H9 (cell line): Measurements from ENCODE around the gene IMMP2L. TPM values are rescaled to one million over a fixed set of nuclear protein-coding genes. Genes with fewer than 3 reads are reported as not detected.

Experiments used
- DNase-seq: peaks from one replicate; pipeline ENCODE4 v3.0.0-alpha.2; 2017
- H2AFZ ChIP-seq: one replicate; pipeline ENCODE4 v1.6.1; 2013; ENCODE audit warnings: mild to moderate bottlenecking, low read length, control low read depth, moderate library complexity
- H2AK5ac ChIP-seq: 2 replicates; pipeline ENCODE4 v1.6.1; 2013; ENCODE audit warnings: low read length, control low read depth, mixed read lengths; ENCODE audit not compliant: insufficient read length
- H2BK120ac ChIP-seq: one replicate; pipeline ENCODE4 v1.6.1; 2013; ENCODE audit warnings: low read depth, mild to moderate bottlenecking, low read length, control low read depth, inconsistent platforms; ENCODE audit not compliant: poor library complexity, severe bottlenecking
- H2BK12ac ChIP-seq: 2 replicates; pipeline ENCODE4 v1.6.1; 2013; ENCODE audit warnings: low read length, control low read depth, mixed read lengths, low read depth; ENCODE audit not compliant: insufficient read length
- H2BK15ac ChIP-seq: 2 replicates; pipeline ENCODE4 v1.6.1; 2013; ENCODE audit warnings: low read depth, low read length, control low read depth
- H2BK20ac ChIP-seq: one replicate; pipeline ENCODE4 v1.6.1; 2013; ENCODE audit warnings: low read depth, mild to moderate bottlenecking, low read length, control low read depth, inconsistent platforms; ENCODE audit not compliant: poor library complexity, severe bottlenecking
- H2BK5ac ChIP-seq: 2 replicates; pipeline ENCODE4 v1.6.1; 2013; ENCODE audit warnings: low read length, control low read depth, mixed read lengths; ENCODE audit not compliant: insufficient read length
- H3K14ac ChIP-seq: 2 replicates; pipeline ENCODE4 v1.6.1; 2013; ENCODE audit warnings: low read length, control low read depth; ENCODE audit not compliant: insufficient read depth
- H3K18ac ChIP-seq: 2 replicates; pipeline ENCODE4 v1.6.1; 2013; ENCODE audit warnings: low read depth, mild to moderate bottlenecking, mixed read lengths, low read length, control low read depth; ENCODE audit not compliant: insufficient read length
- H3K23ac ChIP-seq: 2 replicates; pipeline ENCODE4 v1.6.1; 2013; ENCODE audit warnings: low read length, control low read depth, mixed read lengths, low read depth; ENCODE audit not compliant: insufficient read length
- H3K23me2 ChIP-seq: 2 replicates; pipeline ENCODE4 v1.6.1; 2013; ENCODE audit warnings: low read depth, mild to moderate bottlenecking, mixed read lengths, low read length, control low read depth; ENCODE audit not compliant: insufficient read length, poor library complexity, severe bottlenecking
- H3K27ac ChIP-seq: 2 replicates; pipeline ENCODE4 v1.5.1; 2013; ENCODE audit warnings: low read length, control low read depth, mixed read lengths, low read depth; ENCODE audit not compliant: insufficient read length
- H3K27me3 ChIP-seq: 2 replicates; pipeline ENCODE4 v1.6.1; 2013; ENCODE audit warnings: low read length, control low read depth, inconsistent platforms; ENCODE audit not compliant: insufficient read depth
- H3K4ac ChIP-seq: 2 replicates; pipeline ENCODE4 v1.6.1; 2013; ENCODE audit warnings: low read depth, mild to moderate bottlenecking, control low read depth, inconsistent platforms, low read length, moderate library complexity
- H3K4me1 ChIP-seq: 2 replicates; pipeline ENCODE4 v1.6.1; 2013; ENCODE audit warnings: low read length, control low read depth, inconsistent platforms; ENCODE audit not compliant: insufficient read depth
- H3K4me2 ChIP-seq: 2 replicates; pipeline ENCODE4 v1.6.1; 2013; ENCODE audit warnings: low read length, control low read depth, mixed read lengths; ENCODE audit not compliant: insufficient read length, insufficient read depth
- H3K56ac ChIP-seq: 2 replicates; pipeline ENCODE4 v1.6.1; 2013; ENCODE audit warnings: low read depth, mild to moderate bottlenecking, mixed read lengths, low read length, control low read depth; ENCODE audit not compliant: insufficient read length
- H3K79me1 ChIP-seq: 2 replicates; pipeline ENCODE4 v1.6.1; 2013; ENCODE audit warnings: low read depth, mild to moderate bottlenecking, moderate library complexity, low read length, control low read depth, inconsistent platforms; ENCODE audit not compliant: insufficient read depth, poor library complexity, severe bottlenecking
- H3K79me2 ChIP-seq: 2 replicates; pipeline ENCODE4 v1.6.1; 2013; ENCODE audit warnings: low read length, control low read depth, inconsistent platforms; ENCODE audit not compliant: insufficient read depth
- H3K9ac ChIP-seq: 2 replicates; pipeline ENCODE4 v1.6.1; 2013; ENCODE audit warnings: low read length, control low read depth, mixed read lengths; ENCODE audit not compliant: insufficient read length; ENCODE audit errors: extremely low read depth
- H3K9me3 ChIP-seq: one replicate; pipeline ENCODE4 v1.6.1; 2013; ENCODE audit warnings: low read depth, low read length, inconsistent platforms; ENCODE audit not compliant: control insufficient read depth
- H3T11ph ChIP-seq: one replicate; pipeline ENCODE4 v1.6.1; 2013; ENCODE audit warnings: mild to moderate bottlenecking, low read length, control low read depth, inconsistent platforms
- H4K20me1 ChIP-seq: one replicate; pipeline ENCODE4 v1.6.1; 2013; ENCODE audit not compliant: control insufficient read depth, insufficient read length, insufficient read depth
- H4K5ac ChIP-seq: 2 replicates; pipeline ENCODE4 v1.6.1; 2013; ENCODE audit warnings: low read depth, mild to moderate bottlenecking, mixed read lengths, low read length, control low read depth; ENCODE audit not compliant: insufficient read length
- H4K8ac ChIP-seq: replicated peaks from 2 replicates; pipeline ENCODE4 v1.6.1; 2013; ENCODE audit warnings: low read length, control low read depth, mixed read lengths, low read depth; ENCODE audit not compliant: insufficient read length
- H4K91ac ChIP-seq: 2 replicates; pipeline ENCODE4 v1.6.1; 2013; ENCODE audit warnings: low read depth, mild to moderate bottlenecking, moderate library complexity, mixed read lengths, low read length, control low read depth; ENCODE audit not compliant: insufficient read length
- H3K27ac Mint-ChIP-seq, 3 experiments: 2 replicates in 2 of 3; 3 replicates in 1 of 3; pipeline ENCODE4 v1.8.0; 2020 to 2021; ENCODE audit warnings: mixed read lengths in 3 of 3, mild to moderate bottlenecking in 1 of 3, moderate library complexity in 1 of 3
- H3K27me3 Mint-ChIP-seq: 2 replicates; pipeline ENCODE4 v1.8.0; 2021; ENCODE audit warnings: low read depth, mild to moderate bottlenecking, moderate library complexity, mixed read lengths
- H3K36me3 Mint-ChIP-seq, 3 experiments: 2 replicates in 2 of 3; 3 replicates in 1 of 3; pipeline ENCODE4 v1.8.0; 2020 to 2021; ENCODE audit warnings: low read depth in 3 of 3, mixed read lengths in 3 of 3; ENCODE audit not compliant: insufficient read depth in 1 of 3
- H3K4me1 Mint-ChIP-seq, 2 experiments: 2 replicates each; pipeline ENCODE4 v1.8.0; 2020; ENCODE audit warnings: mixed read lengths in 2 of 2
- H3K4me3 Mint-ChIP-seq, 2 experiments: 2 replicates in 1 of 2; 3 replicates in 1 of 2; pipeline ENCODE4 v1.8.0; 2020 to 2021; ENCODE audit warnings: mild to moderate bottlenecking in 2 of 2, mixed read lengths in 2 of 2, moderate library complexity in 1 of 2
- H3K9me3 Mint-ChIP-seq, 2 experiments: 2 replicates in 1 of 2; 3 replicates in 1 of 2; pipeline ENCODE4 v1.8.0; 2020; ENCODE audit warnings: mild to moderate bottlenecking in 2 of 2, mixed read lengths in 2 of 2, moderate library complexity in 1 of 2
- WGBS: extraction: QIAGEN DNeasy Blood & Tissue Kit; methylation state at CpG from one replicate; pipeline ENCODE4 v1.1.7; 2013; ENCODE audit warnings: missing lambda C conversion rate, low lambda C conversion rate, mixed read lengths; ENCODE audit not compliant: insufficient read length; ENCODE audit errors: extremely low coverage; 5-methylcytosine and 5-hydroxymethylcytosine counted together
- total RNA-seq: library from RNA; stranded (reverse); gene quantifications from 2 replicates; pipeline ENCODE4 v1.2.1, GENCODE V29; 2021
- TF ChIP-seq, protein P1 (sequence below): fragments of 200-600 bp; sonication (generic); conservative IDR thresholded peaks from 3 replicates; pipeline ENCODE4 v1.8.0; 2021; ENCODE audit warnings: antibody characterized with exemption, mild to moderate bottlenecking

IMMP2L gene
- total RNA-seq, 1 experiment from 2014 or later, result 14.7 TPM

DNA sequence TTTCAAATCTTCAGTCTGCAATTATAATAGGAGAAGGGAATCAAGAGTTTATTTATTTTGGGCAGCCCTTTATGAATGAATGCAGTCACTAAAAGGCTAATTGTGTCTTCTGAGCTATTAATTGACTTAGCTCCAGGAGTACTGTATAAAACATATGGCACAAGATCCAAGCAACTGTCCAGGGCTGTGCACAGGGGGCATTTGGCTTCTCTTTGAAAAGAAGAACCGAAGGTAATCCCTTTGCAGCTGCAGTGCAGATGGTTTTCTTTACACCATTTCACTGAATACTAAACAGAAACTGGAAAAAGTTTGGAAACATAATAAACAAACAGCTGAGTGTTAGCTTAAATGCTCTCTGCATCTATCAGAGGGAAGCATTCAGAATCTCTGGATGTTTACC is 753.9 kb downstream of the IMMP2L start:
- peaks cover 0 to 4% (median 0%) of the 10 kb centered on the region in 3 experiments; a peak in 1 of 7 replicates for H3K36me3 Mint-ChIP-seq
- Histone ChIP-seq H3T11ph (no peak overlapping the region), H4K20me1 (no peaks in the 10 kb centered on the region), H3K27ac (no peak overlapping the region), H3K23ac (no peak overlapping the region), H3K56ac (no peak overlapping the region), H3K9me3 (no peaks in the 10 kb centered on the region), H3K23me2 (no peaks in the 10 kb centered on the region), H3K79me2 (no peaks in the 10 kb centered on the region), H3K18ac (no peak overlapping the region), H2AK5ac (no peak overlapping the region), H4K5ac (no peak overlapping the region), H2AFZ (no peak overlapping the region), H3K27me3 (no peaks in the 10 kb centered on the region), H3K4ac (no peak overlapping the region), H4K8ac (no peak overlapping the region), H2BK20ac (no peak overlapping the region), H4K91ac (no peak overlapping the region), H3K4me1 (no peaks in the 10 kb centered on the region; the same call in 1 of the 2 replicates), H3K9ac (no peak overlapping the region), H2BK120ac (no peak overlapping the region), H2BK5ac (no peak overlapping the region), H3K14ac (no peak overlapping the region), H2BK15ac (no peak overlapping the region), H3K4me2 (no peak overlapping the region), H3K79me1 (no peaks in the 10 kb centered on the region), H2BK12ac (no peak overlapping the region)
- H3K4me3 Mint-ChIP-seq, result no peak overlapping the region
- no peak overlapping the region for H3K27ac Mint-ChIP-seq
- H3K27me3 Mint-ChIP-seq, result no peaks in the 10 kb centered on the region
- H3K9me3 Mint-ChIP-seq, result peaks cover 0 to 4% of the 10 kb centered on the region in 2 experiments; a peak in 1 of 5 replicates
- peaks cover 12 to 25% of the 10 kb centered on the region in 2 experiments for H3K4me1 Mint-ChIP-seq
- WGBS, result no CpG with 5 or more reads among the region's 1 CpG
- DNase-seq, result no peak
- TF ChIP-seq, protein P1, sequence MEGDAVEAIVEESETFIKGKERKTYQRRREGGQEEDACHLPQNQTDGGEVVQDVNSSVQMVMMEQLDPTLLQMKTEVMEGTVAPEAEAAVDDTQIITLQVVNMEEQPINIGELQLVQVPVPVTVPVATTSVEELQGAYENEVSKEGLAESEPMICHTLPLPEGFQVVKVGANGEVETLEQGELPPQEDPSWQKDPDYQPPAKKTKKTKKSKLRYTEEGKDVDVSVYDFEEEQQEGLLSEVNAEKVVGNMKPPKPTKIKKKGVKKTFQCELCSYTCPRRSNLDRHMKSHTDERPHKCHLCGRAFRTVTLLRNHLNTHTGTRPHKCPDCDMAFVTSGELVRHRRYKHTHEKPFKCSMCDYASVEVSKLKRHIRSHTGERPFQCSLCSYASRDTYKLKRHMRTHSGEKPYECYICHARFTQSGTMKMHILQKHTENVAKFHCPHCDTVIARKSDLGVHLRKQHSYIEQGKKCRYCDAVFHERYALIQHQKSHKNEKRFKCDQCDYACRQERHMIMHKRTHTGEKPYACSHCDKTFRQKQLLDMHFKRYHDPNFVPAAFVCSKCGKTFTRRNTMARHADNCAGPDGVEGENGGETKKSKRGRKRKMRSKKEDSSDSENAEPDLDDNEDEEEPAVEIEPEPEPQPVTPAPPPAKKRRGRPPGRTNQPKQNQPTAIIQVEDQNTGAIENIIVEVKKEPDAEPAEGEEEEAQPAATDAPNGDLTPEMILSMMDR, result no peak
